ENCODE measurements around the gene IL6.
A peak's percentile ranks its signal among the peaks of the same experiment; 100 is the strongest.

IL6 gene

DNA sequence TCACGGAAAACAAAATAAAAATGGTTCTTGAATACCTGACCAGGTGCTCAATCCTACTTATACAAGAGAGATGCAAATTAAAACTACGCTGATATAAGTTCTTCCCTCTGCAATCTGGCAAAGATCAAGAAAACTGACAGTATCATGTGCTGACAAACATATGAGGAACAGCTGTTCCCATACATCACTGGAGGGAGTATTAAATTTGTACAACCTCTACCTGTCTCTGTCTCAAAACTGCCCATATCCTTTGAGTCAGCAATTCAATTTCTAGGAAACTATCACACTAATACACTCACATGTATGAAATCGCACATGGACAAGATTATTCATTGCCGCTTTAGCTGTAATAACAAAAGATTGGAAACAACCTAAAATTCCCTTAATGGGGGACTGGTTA lies 11.0 kb upstream of the IL6 start:
- Mint-ChIP-seq H3K36me3 (no peaks in the 10 kb centered on the region), H3K27ac (no peak overlapping the region), H3K4me1 (peaks cover 36% of the 10 kb centered on the region), H3K9me3 (no peaks in the 10 kb centered on the region), H3K4me3 (no peak overlapping the region), H3K27me3 (no peaks in the 10 kb centered on the region)
- ATAC-seq = no peak

DNA sequence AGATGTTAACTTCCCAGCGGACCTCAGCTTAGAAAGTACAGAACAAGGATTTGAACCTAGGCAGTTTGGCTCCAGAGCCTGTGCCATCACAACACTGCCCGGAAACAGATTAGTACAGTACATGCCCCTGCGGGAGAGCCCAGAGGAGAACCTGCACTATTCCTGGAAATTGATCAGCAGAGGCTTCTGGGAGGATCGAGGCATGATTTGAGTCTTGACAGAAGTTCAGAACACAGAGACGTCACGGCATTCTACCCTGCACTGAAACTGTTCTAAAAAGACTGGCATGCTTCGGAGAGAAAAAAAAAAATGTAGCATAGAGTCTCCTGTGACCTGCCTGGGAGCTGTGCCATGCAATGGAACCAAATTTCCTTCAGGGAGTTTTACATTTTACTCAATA lies 9.2 kb upstream of the IL6 start:
- ATAC-seq = no peak
- Mint-ChIP-seq H3K9me3 (no peaks in the 10 kb centered on the region), H3K36me3 (no peaks in the 10 kb centered on the region), H3K27me3 (no peaks in the 10 kb centered on the region), H3K27ac (no peak overlapping the region), H3K4me3 (no peak overlapping the region), H3K4me1 (peaks cover 36% of the 10 kb centered on the region)

DNA sequence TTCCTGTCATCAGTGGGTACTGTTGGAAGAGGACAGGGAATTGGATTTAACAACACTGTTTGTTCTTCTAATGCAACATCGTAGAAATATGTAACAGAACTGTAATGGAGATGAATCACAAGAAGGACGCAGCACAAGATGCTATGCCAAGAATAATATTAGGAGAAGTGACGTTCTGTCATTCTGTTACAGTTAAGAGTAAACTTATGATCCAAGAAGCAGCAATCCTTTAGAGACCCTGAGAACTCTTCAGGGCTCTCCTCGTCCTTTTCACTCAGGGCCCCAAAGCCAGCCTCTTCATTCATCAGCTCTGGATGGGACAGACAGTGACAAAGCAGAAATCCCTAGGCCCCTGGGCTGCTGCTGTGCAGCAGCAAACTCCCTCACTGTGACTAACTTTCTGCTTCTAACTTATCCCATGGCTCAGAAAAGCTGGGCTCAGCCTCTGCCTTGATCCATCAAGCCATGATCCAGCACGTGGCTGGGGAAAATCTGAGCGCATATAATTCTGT lies 8.7 kb upstream of the IL6 start:
- H3K4me3 Mint-ChIP-seq = no peak overlapping the region
- no peaks in the 10 kb centered on the region for H3K27me3 Mint-ChIP-seq
- H3K9me3 Mint-ChIP-seq = no peaks in the 10 kb centered on the region
- H3K36me3 Mint-ChIP-seq = no peaks in the 10 kb centered on the region
- H3K27ac Mint-ChIP-seq = no peak overlapping the region
- no peak for ATAC-seq
- peaks cover 36% of the 10 kb centered on the region for H3K4me1 Mint-ChIP-seq

DNA sequence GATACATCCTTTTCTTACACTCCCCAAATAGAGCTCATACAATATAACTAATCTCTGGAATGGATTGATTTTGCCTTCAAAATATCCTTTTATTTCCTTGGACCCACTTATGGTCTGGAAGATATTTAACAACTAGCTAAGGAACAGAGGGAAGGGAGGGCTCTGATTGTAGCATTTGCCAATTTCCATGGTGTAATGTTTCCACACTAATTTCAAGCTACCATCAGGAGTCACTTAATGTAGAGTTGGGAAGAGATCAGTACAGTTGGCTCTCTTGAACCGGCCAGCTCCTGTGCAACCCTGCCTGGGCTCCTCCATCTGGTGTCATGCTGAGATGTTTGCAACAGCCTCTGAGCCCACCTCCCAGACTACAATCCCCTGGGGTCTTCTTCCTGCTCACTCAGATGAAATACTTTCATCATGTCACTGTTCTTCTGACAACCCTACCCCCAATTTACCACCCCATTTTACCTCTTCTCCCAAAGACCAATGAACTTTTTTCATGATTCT lies 8.0 kb upstream of the IL6 start:
- H3K9me3 Mint-ChIP-seq = no peaks in the 10 kb centered on the region
- peaks cover 40% of the 10 kb centered on the region for H3K4me1 Mint-ChIP-seq
- ATAC-seq = no peak
- peak overlapping the region; percentile 36 for H3K27ac Mint-ChIP-seq
- no peaks in the 10 kb centered on the region for H3K27me3 Mint-ChIP-seq
- no peaks in the 10 kb centered on the region for H3K36me3 Mint-ChIP-seq
- peak overlapping the region; percentile 3 for H3K4me3 Mint-ChIP-seq

DNA sequence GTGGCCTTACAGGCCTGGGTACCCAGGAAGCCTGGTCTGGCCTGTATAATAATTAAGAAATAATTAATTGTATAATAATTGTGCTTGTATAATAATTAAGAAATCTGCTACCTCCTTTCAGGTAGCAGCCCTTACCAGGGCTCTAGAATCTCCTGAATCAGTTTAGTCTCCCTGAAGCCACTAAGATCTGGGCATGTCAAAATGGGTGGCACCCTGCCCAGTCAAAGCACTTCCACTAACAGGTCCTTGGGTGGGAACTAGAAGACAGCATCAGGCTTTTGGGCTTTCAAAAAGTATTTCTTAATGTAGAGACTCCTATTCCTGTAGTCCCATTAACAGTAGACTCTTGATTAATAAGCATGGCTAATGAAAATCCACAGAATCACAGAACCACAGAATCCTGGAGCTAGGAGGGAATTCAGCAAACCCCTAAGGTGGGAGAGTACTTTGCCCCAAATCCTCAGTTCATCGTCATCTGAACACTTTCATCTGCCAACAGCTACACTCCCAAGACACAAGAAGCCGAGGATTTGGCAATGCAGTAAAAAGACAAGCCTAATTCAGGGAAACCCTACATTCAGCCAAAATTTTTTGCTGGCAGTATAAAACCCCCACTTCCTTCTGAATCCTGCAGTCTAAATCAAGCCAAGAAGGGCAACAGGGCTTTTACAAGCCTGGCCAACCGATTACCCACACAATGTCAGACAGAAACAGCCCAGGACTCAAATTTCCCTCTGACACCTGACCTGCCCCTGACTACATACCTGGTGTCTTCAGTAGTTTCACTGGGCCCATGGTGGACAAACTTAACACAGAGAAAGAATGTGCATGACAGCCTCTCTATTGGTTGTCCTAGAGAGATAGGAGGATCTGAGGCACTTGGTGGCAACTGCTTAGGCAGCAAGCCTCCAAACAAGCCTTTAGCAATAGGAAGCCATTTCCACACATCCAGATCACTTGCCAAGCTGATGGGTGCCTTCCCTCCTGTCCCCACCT lies 5.9 kb upstream of the IL6 start:
- H3K4me3 Mint-ChIP-seq = peak overlapping the region; percentile 30
- H3K4me1 Mint-ChIP-seq = peaks cover 60% of the 10 kb centered on the region
- no peaks in the 10 kb centered on the region for H3K27me3 Mint-ChIP-seq
- no peaks in the 10 kb centered on the region for H3K9me3 Mint-ChIP-seq
- peak overlapping the region; percentile 75 for H3K27ac Mint-ChIP-seq
- no peak for ATAC-seq
- no peaks in the 10 kb centered on the region for H3K36me3 Mint-ChIP-seq

DNA sequence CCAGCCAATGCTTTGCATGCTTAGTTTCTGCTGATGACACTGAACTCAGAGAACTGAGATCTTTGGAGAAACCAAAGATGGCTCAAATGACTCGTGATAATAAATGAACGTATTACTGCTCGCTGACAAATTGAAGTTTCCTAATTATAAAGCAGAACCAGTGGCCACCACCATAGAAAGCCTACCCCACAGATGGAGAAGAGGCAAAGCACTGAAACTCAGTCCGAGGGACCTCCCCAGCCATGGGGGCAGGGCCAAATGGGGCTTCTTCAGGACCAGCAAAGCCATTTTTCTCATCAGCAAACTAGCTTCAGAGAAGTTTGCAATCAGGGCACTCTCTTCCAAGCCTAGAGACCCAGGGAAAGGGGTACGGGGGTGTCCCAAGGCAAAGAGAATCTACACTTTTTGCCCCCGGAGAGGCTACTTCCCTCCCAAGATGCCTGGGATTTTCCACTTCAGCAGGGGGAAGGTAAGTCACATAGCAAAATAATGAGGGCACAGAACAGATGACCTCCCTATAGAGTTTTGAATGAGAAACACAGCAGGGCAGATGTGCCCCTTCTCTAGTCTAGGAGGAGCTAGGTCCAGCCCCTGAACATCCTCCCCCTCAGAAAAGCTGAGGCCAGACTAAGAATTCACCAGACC lies 4.3 kb upstream of the IL6 start:
- peak; percentile 49 for ATAC-seq
- peak overlapping the region; percentile 15 for H3K4me3 Mint-ChIP-seq
- H3K36me3 Mint-ChIP-seq = no peaks in the 10 kb centered on the region
- H3K4me1 Mint-ChIP-seq = peaks cover 74% of the 10 kb centered on the region
- H3K27me3 Mint-ChIP-seq = no peaks in the 10 kb centered on the region
- H3K9me3 Mint-ChIP-seq = no peaks in the 10 kb centered on the region
- H3K27ac Mint-ChIP-seq = peak overlapping the region; percentile 75

DNA sequence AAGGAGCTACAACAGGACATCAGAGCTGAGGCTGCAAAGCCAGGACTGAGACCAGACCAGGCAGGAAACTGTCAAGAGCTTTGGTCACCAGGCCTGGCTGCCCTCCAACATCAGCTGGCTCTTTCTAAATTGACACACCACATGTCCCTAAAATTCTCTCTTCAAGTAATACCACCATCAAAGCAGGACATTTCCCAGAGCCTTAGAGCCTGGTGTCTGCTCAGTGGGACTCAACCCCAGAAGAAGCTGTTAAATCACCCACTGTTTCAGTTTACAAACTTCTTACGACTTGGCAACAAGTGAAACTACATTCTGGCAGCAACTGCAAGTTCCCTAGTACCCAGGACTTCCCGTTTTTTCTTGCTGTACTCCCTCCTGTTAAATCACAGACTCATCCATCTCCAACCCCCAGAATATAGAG lies 3.8 kb upstream of the IL6 start:
- peaks cover 69% of the 10 kb centered on the region for H3K4me1 Mint-ChIP-seq

DNA sequence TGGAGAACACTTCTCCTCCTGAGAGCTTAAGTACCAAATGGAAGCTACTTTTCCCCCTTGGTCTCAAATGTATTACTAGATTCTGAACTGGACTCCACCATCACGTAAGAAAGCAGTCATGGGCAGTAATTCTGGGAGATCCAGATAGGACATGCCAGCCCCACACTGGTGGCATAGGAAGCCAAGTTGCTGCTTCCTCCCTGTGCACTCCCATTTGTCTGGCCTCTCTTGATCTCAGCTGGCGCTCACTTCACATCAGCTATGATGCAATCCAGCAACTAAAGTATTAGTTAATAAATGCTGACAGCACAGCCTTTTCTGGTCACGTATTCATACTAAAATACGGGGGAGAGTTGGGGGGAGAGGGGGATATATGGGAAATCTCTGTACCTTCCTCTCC lies 3.4 kb upstream of the IL6 start:
- Mint-ChIP-seq H3K4me1 (peaks cover 69% of the 10 kb centered on the region), H3K27ac (peak overlapping the region; percentile 75), H3K36me3 (no peaks in the 10 kb centered on the region), H3K9me3 (no peaks in the 10 kb centered on the region), H3K4me3 (no peak overlapping the region), H3K27me3 (no peaks in the 10 kb centered on the region)
- ATAC-seq = no peak

More for the DNA sequence above, 3.8 kb upstream of the IL6 start:
- no peaks in the 10 kb centered on the region for H3K27me3 Mint-ChIP-seq
- H3K4me3 Mint-ChIP-seq = peak overlapping the region; percentile 15
- ATAC-seq = peak; percentile 32
- H3K36me3 Mint-ChIP-seq = no peaks in the 10 kb centered on the region
- H3K27ac Mint-ChIP-seq = peak overlapping the region; percentile 75
- H3K9me3 Mint-ChIP-seq = no peaks in the 10 kb centered on the region

DNA sequence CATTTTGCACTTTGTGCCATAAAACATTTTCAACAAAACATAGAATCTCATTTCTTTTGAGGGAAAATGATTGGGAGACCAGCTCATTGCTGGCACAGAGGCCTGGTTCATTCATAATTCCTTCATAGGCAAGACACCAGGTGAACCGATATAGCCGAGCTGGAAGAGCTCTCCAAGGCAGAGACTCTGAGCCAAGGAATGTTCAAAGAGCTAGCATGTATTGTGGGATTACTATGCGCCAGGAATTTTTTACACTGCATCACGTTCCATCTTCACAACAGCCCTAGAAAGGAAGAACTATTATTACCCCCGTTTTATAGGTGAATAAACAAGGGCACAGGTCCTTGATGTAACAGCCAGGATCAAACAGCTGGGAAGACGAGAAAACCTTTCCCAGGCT lies 2.1 kb upstream of the IL6 start:
- Mint-ChIP-seq H3K27ac (peak overlapping the region; percentile 75), H3K4me3 (peak overlapping the region; percentile 84), H3K27me3 (no peaks in the 10 kb centered on the region), H3K4me1 (peaks cover 59% of the 10 kb centered on the region), H3K9me3 (no peaks in the 10 kb centered on the region), H3K36me3 (no peaks in the 10 kb centered on the region)
- no peak for ATAC-seq

DNA sequence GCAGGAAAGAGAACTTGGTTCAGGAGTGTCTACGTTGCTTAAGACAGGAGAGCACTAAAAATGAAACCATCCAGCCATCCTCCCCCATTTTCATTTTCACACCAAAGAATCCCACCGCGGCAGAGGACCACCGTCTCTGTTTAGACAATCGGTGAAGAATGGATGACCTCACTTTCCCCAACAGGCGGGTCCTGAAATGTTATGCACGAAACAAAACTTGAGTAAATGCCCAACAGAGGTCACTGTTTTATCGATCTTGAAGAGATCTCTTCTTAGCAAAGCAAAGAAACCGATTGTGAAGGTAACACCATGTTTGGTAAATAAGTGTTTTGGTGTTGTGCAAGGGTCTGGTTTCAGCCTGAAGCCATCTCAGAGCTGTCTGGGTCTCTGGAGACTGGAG lies 1.4 kb upstream of the IL6 start:
- Mint-ChIP-seq H3K27ac (peak overlapping the region; percentile 75), H3K4me1 (peaks cover 58% of the 10 kb centered on the region), H3K36me3 (no peaks in the 10 kb centered on the region), H3K27me3 (no peaks in the 10 kb centered on the region), H3K9me3 (no peaks in the 10 kb centered on the region), H3K4me3 (peak overlapping the region; percentile 84)
- ATAC-seq = peak; percentile 27

DNA sequence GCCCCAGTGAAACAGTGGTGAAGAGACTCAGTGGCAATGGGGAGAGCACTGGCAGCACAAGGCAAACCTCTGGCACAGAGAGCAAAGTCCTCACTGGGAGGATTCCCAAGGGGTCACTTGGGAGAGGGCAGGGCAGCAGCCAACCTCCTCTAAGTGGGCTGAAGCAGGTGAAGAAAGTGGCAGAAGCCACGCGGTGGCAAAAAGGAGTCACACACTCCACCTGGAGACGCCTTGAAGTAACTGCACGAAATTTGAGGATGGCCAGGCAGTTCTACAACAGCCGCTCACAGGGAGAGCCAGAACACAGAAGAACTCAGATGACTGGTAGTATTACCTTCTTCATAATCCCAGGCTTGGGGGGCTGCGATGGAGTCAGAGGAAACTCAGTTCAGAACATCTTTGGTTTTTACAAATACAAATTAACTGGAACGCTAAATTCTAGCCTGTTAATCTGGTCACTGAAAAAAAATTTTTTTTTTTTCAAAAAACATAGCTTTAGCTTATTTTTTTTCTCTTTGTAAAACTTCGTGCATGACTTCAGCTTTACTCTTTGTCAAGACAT lies 574 bp upstream of the IL6 start:
- H3K4me1 Mint-ChIP-seq = peaks cover 64% of the 10 kb centered on the region
- no peaks in the 10 kb centered on the region for H3K27me3 Mint-ChIP-seq
- peak overlapping the region; percentile 84 for H3K4me3 Mint-ChIP-seq
- H3K27ac Mint-ChIP-seq = peak overlapping the region; percentile 75
- H3K9me3 Mint-ChIP-seq = no peaks in the 10 kb centered on the region
- peaks cover 6% of the 10 kb centered on the region for H3K36me3 Mint-ChIP-seq
- peak; percentile 83 for ATAC-seq

DNA sequence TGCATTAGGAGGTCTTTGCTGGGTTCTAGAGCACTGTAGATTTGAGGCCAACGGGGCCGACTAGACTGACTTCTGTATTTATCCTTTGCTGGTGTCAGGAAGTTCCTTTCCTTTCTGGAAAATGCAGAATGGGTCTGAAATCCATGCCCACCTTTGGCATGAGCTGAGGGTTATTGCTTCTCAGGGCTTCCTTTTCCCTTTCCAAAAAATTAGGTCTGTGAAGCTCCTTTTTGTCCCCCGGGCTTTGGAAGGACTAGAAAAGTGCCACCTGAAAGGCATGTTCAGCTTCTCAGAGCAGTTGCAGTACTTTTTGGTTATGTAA lies 675 bp downstream of the IL6 start:
- Mint-ChIP-seq H3K9me3 (no peaks in the 10 kb centered on the region), H3K36me3 (peaks cover 6% of the 10 kb centered on the region), H3K4me3 (peak overlapping the region; percentile 84), H3K4me1 (peaks cover 56% of the 10 kb centered on the region), H3K27me3 (no peaks in the 10 kb centered on the region), H3K27ac (peak overlapping the region; percentile 75)
- ATAC-seq = no peak

DNA sequence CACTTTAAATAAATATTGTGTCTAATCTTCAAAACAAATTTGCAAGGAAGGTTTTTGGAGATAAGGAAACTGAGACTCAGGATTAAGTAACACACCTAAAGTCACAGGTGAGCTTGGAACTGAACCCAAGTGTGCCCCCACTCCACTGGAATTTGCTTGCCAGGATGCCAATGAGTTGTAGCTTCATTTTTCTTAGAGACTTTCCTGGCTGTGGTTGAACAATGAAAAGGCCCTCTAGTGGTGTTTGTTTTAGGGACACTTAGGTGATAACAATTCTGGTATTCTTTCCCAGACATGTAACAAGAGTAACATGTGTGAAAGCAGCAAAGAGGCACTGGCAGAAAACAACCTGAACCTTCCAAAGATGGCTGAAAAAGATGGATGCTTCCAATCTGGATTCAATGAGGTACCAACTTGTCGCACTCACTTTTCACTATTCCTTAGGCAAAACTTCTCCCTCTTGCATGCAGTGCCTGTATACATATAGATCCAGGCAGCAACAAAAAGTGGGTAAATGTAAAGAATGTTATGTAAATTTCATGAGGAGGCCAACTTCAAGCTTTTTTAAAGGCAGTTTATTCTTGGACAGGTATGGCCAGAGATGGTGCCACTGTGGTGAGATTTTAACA lies 1.5 kb downstream of the IL6 start:
- no peak for ATAC-seq
- Mint-ChIP-seq H3K36me3 (peaks cover 6% of the 10 kb centered on the region), H3K9me3 (no peaks in the 10 kb centered on the region), H3K27me3 (no peaks in the 10 kb centered on the region), H3K4me1 (peaks cover 49% of the 10 kb centered on the region), H3K4me3 (peak overlapping the region; percentile 15), H3K27ac (no peak overlapping the region)

DNA sequence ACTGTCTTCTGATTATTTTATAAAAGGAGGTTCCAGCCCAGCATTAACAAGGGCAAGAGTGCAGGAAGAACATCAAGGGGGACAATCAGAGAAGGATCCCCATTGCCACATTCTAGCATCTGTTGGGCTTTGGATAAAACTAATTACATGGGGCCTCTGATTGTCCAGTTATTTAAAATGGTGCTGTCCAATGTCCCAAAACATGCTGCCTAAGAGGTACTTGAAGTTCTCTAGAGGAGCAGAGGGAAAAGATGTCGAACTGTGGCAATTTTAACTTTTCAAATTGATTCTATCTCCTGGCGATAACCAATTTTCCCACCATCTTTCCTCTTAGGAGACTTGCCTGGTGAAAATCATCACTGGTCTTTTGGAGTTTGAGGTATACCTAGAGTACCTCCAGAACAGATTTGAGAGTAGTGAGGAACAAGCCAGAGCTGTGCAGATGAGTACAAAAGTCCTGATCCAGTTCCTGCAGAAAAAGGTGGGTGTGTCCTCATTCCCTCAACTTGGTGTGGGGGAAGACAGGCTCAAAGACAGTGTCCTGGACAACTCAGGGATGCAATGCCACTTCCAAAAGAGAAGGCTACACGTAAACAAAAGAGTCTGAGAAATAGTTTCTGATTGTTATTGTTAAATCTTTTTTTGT lies 2.3 kb downstream of the IL6 start:
- H3K4me1 Mint-ChIP-seq = peaks cover 49% of the 10 kb centered on the region
- no peak overlapping the region for H3K27ac Mint-ChIP-seq
- H3K27me3 Mint-ChIP-seq = peaks cover 3% of the 10 kb centered on the region
- ATAC-seq = no peak
- no peak overlapping the region for H3K4me3 Mint-ChIP-seq
- H3K9me3 Mint-ChIP-seq = no peaks in the 10 kb centered on the region
- H3K36me3 Mint-ChIP-seq = peaks cover 6% of the 10 kb centered on the region
